ENCODE data around the gene CNDP2.

- no peak for TF ChIP-seq CTCF (IDR thresholded peaks at IDR 0.05)
- no peak for TF ChIP-seq REST (IDR thresholded peaks at IDR 0.05; ENCODE audit: insufficient read depth in 1 of 2, low read depth in 2 of 2, low read length in 1 of 2)
- TF ChIP-seq POLR2AphosphoS5 (IDR thresholded peaks at IDR 0.05; ENCODE audit: low read depth, low read length): no peak
- TF ChIP-seq TCF7L2 (IDR thresholded peaks at IDR 0.05; ENCODE audit: low read depth, low read length): no peak
Measured at GRCh38 chr18:74528913-74529312, 32.8 kb downstream of the CNDP2 start.

All from Panc1 (cell line).